Stimulated activated CD8-positive, alpha-beta memory T cell treated with anti-CD3 and anti-CD28 coated beads, Interleukin-7, amount 100 ng/mL, for 1 hour (primary cell): Measurements from ENCODE around the gene USP7.
"Not testable (repeated sequence)": the region's sequence is repeated elsewhere in the genome, so short reads cannot be mapped to it uniquely, and the experiment has no call there.

ENCODE experiments used
- DNase-seq, 2 donors: peaks; one replicate each; pipeline ENCODE4 v3.0.0-alpha.2; 2020; ENCODE audit warnings: low read depth in 2 of 2

USP7 gene

DNA sequence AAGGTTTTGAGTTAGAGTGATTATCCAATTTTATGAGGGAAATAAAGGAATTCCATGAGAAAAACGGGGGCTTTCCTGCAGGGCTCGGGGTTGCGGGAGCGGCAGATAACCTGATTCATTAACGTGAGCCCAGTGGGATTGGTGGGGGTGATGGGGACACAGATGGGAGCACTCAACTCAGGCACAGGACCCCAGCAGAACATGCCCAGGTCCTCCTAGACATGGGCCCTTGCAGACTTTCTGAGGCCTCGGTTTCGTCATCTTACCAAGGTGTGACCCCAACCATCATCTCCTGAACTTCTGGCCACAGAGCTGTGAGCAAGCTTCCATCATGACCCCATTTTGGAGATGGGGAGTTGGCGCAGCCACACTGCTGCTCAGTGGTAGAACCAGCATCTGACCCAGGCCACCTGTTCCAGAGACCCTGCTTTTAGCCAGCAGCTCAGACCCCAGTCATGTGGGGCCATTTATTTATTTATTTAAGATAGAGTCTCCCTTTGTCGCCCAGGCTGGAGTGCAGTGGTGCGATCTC is 117.2 kb downstream of the USP7 start:
- DNase-seq: no peak

DNA sequence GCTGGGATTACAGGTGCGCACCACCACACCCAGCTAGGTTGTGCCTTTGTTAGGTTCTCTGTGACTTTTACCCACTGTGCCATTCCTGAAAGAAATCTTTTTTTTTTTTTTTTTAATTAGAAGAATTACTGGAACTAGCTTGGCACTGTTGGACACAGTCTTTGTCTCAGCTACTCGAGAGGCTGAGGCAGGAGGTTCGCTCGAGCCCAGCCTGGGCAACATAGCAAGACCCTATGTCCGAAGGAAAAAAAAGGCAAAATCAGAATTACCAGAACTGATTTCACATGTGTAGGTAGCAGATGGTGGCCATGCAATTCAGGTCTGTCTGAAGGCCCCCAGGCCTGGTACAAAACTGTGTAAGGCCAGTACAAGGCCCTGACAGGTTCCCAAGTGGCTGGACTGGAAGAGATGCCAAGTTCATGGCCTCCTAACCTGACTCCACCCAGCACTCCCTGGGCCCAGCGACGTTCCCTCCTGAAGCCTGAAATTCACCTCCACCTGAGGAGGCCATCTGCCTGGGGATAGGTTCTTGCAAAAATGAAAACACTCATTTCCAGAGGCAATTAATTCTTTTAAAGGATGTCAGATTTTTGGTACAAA is 117.9 kb downstream of the USP7 start:
- DNase-seq: no peak

DNA sequence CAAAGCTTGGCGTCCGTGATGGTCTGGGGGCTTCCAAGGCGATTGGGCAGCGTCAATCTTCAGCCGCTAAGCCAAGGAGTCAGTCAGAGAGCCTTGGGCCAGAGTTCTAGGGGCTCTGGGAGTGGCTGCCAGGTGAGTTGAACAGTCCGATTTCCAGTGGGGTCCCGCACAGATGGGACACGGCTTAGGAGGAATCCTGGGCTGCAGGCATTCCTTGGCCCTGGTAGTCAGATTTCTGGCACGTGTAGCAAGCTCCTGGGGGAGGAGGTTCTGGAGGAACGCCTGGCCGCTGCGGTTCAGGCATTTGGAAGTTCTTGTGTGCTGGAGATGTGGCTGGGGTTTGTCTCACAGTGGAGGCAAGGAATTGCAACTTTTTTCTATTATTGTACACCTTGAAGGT is 120.4 kb downstream of the USP7 start:
- not testable (repeated sequence) for DNase-seq
